Measurements from ENCODE around the gene ARG1. TPM values are rescaled to one million over a fixed set of nuclear protein-coding genes. Genes with fewer than 3 reads are reported as not detected.

Gene ARG1
- total RNA-seq, 1 experiment from 2014 or later: 0.69 TPM

- ChIA-PET POLR2A (no interaction called here), CTCF (no interaction called here)
Observed at GRCh38 chr6:131561925-131562707, 10.9 kb upstream of the ARG1 start.

More at GRCh38 chr6:131561925-131562707, 10.9 kb upstream of the ARG1 start:
- no peaks in the 10 kb centered on the region for H3K4me1 ChIP-seq (ENCODE audit: control insufficient read depth in 1 of 2, insufficient read depth in 2 of 2, low read length in 2 of 2)
- RAD21 ChIA-PET (ENCODE audit: low non-redundant PET in 1 of 2, low total read pairs in 2 of 2, uncharacterized antibody in 2 of 2, unreplicated experiment in 2 of 2): no interaction called here
- intact Hi-C loops (cut with micrococcal nuclease): no loop called here
- no peaks in the 10 kb centered on the region for H3K27me3 ChIP-seq (ENCODE audit: insufficient read depth, low read length)
- DNase-seq (ENCODE audit: low read depth, low spot score) (no peak), ATAC-seq (no peak)
- peaks cover 2% of the 10 kb centered on the region; the same call in 1 of the 2 replicates for H3K9me2 ChIP-seq (ENCODE audit: insufficient read depth)
- H3K27ac ChIP-seq (ENCODE audit: low read depth, low read length): no peak overlapping the region
- H3K4me2 ChIP-seq (ENCODE audit: low read length): no peak overlapping the region
- H3K4me3 ChIP-seq (replicated peaks in 1 of 2; ENCODE audit: low read depth in 1 of 2, low read length in 2 of 2): no peak overlapping the region
- no peaks in the 10 kb centered on the region for H3K9me3 ChIP-seq (ENCODE audit: control insufficient read depth in 1 of 2, insufficient read depth in 1 of 2, low read depth in 1 of 2, low read length in 2 of 2)
- H4K20me1 ChIP-seq (ENCODE audit: insufficient read depth): no peaks in the 10 kb centered on the region
- no peak overlapping the region for H2AFZ ChIP-seq (ENCODE audit: low read depth, low read length, poor library complexity, severe bottlenecking)
- BruUV-seq (replicated peaks): no TSS peak
- TF ChIP-seq, protein P1, sequence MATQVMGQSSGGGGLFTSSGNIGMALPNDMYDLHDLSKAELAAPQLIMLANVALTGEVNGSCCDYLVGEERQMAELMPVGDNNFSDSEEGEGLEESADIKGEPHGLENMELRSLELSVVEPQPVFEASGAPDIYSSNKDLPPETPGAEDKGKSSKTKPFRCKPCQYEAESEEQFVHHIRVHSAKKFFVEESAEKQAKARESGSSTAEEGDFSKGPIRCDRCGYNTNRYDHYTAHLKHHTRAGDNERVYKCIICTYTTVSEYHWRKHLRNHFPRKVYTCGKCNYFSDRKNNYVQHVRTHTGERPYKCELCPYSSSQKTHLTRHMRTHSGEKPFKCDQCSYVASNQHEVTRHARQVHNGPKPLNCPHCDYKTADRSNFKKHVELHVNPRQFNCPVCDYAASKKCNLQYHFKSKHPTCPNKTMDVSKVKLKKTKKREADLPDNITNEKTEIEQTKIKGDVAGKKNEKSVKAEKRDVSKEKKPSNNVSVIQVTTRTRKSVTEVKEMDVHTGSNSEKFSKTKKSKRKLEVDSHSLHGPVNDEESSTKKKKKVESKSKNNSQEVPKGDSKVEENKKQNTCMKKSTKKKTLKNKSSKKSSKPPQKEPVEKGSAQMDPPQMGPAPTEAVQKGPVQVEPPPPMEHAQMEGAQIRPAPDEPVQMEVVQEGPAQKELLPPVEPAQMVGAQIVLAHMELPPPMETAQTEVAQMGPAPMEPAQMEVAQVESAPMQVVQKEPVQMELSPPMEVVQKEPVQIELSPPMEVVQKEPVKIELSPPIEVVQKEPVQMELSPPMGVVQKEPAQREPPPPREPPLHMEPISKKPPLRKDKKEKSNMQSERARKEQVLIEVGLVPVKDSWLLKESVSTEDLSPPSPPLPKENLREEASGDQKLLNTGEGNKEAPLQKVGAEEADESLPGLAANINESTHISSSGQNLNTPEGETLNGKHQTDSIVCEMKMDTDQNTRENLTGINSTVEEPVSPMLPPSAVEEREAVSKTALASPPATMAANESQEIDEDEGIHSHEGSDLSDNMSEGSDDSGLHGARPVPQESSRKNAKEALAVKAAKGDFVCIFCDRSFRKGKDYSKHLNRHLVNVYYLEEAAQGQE (IDR thresholded peaks at IDR 0.05; ENCODE audit: low read depth): no peak
- TF ChIP-seq POLR2AphosphoS5 (IDR thresholded peaks at IDR 0.05; ENCODE audit: low read depth, low read length) (no peak), TCF7L2 (IDR thresholded peaks at IDR 0.05; ENCODE audit: borderline replicate concordance, extremely low read depth, insufficient read depth, insufficient read length) (no peak), EGR1 (IDR thresholded peaks at IDR 0.05; ENCODE audit: low read depth) (no peak), SRF (IDR thresholded peaks at IDR 0.05; ENCODE audit: low read depth) (no peak)
- no peaks in the 10 kb centered on the region for H3K36me3 ChIP-seq (ENCODE audit: control insufficient read depth in 1 of 2, insufficient read depth in 2 of 2, low read length in 2 of 2)
- H3K9ac ChIP-seq (ENCODE audit: low read length): no peak overlapping the region
- no peaks in the 10 kb centered on the region for H3K79me2 ChIP-seq (ENCODE audit: insufficient read depth, low read length)
